CD4-positive, alpha-beta T cell treated with Interferon gamma for 1 hour (primary cell): ENCODE data around the gene L3MBTL2.
"Not testable (repeated sequence)": the region's sequence is repeated elsewhere in the genome, so short reads cannot be mapped to it uniquely, and the experiment has no call there.

Experiments used
- DNase-seq: peaks from one replicate; pipeline ENCODE4 v3.0.0-alpha.2; 2020

L3MBTL2 gene

GRCh38 chr22:41242396-41243117 is 37.4 kb downstream of the L3MBTL2 start:
- no peak for DNase-seq

DNA sequence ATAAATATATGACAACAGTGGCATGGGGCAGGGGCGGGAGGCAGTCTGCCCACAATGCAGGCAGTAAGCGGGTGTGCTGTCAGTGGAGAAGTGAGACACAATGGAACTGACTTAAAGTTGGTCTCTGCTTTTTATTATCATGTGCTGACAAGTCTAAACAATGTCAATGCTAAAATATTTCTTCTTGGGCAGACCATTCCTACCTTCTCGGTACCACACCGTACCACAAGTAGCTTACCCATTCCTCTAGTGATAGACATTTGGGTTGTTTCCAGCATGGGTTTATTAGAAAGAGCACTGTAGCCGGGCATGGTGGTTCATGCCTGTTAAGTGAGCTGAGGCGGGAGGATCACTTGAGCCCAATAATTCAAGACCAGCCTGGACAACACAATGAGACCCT is 38.2 kb downstream of the L3MBTL2 start:
- DNase-seq, result no peak

GRCh38 chr22:41245917-41246499 is 40.9 kb downstream of the L3MBTL2 start:
- no peak for DNase-seq

GRCh38 chr22:41247703-41248102 is 42.6 kb downstream of the L3MBTL2 start:
- DNase-seq, result no peak

- no peak for DNase-seq
These were observed 43.2 kb downstream of the L3MBTL2 start for GRCh38 chr22:41248314-41248713.

- DNase-seq, result no peak
These were observed 43.6 kb downstream of the L3MBTL2 start for GRCh38 chr22:41248758-41249157.

DNA sequence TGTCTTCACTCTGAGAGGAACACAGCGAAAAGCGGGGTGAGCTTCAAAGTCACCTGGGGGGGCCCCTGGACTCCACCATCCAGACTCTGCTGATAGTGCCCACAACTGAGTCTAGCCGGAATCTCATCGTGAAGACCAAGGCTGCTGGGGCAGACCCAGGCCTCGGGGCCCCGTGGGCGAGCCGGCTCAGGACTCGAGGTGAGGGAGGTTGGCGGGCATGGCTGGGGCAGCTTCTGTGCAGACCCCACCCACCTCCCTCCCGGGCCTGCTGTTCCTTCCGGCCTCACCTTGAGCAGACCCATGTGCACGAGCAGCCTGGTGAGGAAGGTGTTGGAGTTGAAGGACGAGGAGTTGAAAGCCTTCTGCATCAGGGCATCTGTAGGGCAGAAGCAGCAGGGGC is 44.3 kb downstream of the L3MBTL2 start:
- DNase-seq, result no peak

DNA sequence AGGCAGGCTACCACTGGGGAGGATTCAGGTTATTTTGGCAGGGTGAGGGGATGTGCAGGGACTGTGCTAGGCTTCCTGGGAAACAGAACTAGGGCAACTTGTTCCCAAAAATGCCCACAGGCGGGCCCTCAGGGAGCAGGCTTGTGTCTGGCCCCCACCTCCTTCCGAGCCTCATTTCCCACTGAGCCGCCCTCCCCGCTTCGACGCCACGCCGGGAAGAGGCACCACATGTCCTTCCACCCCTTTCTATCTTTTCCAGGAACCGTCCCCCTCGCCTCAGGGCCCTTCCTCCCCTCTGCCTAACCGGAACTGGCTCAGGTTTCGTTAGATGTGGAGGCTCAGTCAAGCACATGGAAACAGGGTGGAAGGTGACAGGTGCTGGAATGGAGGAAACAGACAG is 45.0 kb downstream of the L3MBTL2 start:
- no peak for DNase-seq

DNA sequence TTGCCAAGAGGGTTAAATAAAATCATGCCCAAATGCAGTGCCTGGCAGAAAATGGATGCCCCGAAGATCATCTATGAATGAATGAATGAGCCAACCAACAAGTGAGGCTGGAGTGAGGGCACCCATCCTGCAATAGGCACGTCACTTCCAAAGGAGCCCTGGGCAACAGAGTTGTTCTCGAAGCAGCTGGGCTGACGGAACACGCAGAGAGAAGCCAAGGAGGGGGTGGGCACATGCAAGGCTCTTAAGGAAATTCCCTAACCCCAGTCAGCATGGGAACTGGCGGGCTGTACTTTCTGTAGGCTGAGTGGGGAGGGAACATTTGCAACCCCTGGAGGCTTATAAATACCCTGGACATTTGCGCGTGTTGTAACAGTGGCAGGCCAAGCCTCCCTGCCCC is 47.3 kb downstream of the L3MBTL2 start:
- no peak for DNase-seq

DNA sequence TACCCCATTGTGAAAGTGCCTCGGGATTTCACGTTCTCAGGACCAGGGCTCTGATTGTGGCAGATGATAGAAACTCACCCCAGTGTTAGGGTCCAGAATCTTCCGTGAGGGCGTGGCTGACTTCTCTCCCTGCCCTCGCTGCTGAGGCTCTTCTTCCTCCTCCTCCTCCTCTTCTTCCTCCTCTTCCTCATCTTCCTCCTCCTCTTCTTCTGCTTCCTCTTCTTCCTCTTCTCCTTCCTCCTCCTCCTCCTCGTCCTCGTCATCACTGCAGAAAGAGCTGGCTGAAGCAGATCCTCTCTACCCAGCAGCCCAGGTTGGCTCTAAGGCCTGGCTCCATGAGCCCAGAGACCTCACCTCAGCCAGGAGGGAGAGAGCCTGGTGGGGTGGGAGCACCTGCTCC is 49.1 kb downstream of the L3MBTL2 start:
- DNase-seq, result no peak

DNA sequence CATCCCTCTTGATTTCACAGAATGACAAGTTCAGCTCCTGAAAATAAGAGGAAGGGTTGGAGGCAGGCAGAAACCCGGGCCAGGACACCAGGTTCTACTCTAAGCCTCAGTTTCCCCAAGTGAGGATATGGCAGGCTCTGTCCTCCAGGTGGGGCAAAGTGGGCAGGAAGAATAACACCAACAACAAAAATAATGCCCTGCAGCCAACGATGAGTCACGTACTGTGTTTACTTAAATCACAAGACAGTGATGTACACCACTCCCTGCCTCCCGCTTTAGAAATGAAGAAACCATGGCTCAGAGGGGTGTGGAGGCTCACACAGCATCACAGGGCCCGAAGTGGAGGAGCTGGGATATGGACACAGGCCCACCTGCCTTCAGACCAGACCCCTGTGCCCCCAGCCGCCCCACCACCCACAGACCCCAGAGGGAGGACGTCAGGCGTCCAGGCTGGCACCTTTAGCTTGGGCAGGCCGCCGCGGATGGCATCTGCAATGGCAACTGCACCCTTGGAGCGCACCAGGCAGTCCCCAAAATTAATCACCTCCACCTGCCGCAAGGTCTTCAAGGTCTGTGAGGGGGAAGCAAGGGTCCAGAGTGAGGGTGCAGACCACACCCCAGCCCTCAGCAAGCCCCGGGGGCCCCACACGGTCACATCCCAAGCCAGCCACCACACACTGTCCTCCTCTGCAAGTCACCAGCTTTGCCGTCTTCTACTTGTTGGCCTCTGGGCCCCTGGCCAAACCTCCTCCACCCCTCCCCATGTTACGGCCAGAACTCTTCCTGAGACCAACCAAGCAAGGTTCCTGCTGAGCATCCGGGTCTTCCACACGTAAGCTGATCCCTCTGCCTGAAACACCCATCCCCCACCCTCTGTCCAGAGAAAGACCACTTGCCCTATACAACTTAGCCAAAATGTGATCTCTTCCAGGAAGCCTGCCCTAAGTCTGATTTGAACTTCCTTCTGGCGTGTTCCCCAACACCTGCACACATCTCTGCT is 51.4 kb downstream of the L3MBTL2 start:
- no peak for DNase-seq

- no peak for DNase-seq
These were observed 52.6 kb downstream of the L3MBTL2 start for GRCh38 chr22:41257696-41258095.

- DNase-seq, result not testable (repeated sequence)
These were observed 54.6 kb downstream of the L3MBTL2 start for GRCh38 chr22:41259756-41260155.

- no peak for DNase-seq
These were observed 55.8 kb downstream of the L3MBTL2 start for GRCh38 chr22:41260871-41261270.

GRCh38 chr22:41261541-41262249 is 56.6 kb downstream of the L3MBTL2 start:
- DNase-seq, result no peak

DNA sequence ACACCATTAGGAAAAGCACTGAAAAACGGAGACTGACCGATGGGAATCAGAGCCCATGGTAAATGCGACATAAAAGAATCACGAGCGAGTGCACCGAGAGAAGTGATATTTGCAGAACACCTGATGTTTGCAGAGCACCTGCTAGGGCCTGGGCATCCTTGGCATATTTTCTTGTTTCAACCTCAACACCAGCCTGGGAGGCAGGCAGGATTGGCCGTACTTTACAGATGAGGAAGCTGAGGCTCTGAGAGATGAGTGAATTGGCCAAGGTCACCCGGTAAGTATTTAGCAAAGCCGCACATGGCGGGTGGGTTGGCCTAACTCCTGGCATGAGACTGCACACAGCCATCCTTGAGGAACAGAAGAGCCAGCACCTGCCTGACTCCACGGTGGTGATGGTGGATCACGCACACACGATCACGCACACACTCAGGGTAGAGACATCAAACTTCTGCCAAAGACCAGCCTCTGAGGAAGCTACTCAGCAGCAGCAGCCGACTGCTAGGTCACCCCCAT is 57.2 kb downstream of the L3MBTL2 start:
- no peak for DNase-seq

DNA sequence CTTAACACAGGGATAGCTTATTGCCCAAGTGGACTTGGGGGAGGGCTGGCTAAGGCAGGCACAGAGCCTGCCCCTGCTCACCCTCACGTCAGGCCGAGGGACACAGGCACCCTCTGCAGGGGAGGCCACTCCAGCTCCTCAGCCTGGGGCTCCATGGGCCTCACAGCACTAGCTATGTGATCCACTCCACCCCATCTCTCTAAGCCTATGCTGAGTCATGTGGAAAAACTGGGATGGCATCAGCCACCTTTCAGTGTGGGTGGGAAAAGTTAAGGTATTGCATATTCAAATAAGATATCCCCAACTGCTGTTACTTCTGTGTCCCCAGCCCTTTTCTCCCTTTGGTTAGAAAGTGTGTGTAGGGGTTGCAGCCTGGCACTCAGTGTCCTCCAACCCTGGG is 58.6 kb downstream of the L3MBTL2 start:
- DNase-seq, result no peak

GRCh38 chr22:41264408-41264941 is 59.4 kb downstream of the L3MBTL2 start:
- DNase-seq, result no peak

- no peak for DNase-seq
These were observed 62.8 kb downstream of the L3MBTL2 start for GRCh38 chr22:41267958-41268357.

DNA sequence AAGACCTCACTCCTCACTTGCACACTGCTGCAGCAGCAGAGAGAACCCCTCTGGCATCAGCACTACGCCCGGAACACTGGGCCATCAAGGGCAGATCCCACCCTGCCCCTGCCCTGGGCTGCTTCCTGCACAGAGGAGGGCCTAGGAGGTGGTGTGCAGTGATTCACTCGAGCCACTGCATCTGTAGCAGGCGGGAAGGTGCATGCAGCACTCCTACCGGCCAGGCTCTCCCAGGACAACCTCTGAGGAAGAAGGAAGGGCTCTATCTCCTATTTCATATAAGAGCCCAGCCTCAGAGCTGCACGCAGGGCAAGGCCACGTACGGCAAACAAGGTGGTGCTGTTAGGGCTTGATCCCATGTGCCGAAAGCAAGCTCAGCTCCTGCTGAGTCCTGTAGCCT is 66.7 kb downstream of the L3MBTL2 start:
- DNase-seq, result no peak

DNA sequence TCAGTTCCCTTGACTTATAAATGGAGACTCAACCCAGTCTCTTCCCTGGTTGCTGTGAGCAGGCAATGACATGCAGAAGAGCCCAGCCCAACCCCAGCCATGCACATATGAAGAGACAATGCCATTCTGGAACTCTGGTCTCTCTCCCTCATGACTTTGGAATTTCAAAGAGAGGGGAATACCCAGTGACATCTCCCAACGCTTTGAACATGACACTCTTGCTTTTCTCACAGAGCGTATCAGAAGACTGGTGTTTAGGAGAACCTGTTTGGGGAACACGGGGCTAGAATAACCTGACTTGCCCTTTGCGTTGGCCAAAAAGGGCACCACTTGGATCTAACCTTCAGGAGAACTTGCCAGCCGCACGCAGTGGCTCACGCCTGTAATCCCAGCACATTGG is 68.0 kb downstream of the L3MBTL2 start:
- DNase-seq, result no peak

- no peak for DNase-seq
These were observed 69.7 kb downstream of the L3MBTL2 start for GRCh38 chr22:41274856-41275255.

DNA sequence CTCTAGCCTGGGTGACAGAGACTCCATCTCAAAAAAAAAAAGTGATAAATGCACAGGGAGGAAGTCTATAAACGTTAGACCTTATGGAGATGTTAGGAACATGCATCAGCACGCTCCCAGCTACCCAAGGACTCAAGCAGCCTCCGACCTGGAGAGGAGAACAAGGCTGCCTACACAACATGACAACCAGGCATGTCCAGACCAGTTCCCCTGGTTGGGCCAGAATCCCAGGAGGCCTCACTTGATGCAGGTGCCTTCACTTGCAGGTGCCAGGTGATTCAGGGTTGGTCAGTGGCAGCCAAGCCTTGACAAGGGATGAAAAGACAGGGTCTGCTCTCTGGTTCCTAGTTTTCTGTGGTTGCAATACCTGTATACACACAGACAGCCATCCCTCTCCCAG is 75.0 kb downstream of the L3MBTL2 start:
- no peak for DNase-seq
